H9 (cell line): ENCODE results near the gene ATXN10. TPM values are rescaled to one million over a fixed set of nuclear protein-coding genes. Genes with fewer than 3 reads are reported as not detected.

Experiments used
- DNase-seq: peaks from one replicate; pipeline ENCODE4 v3.0.0-alpha.2; 2017
- H2AFZ ChIP-seq: one replicate; pipeline ENCODE4 v1.6.1; 2013; ENCODE audit warnings: mild to moderate bottlenecking, low read length, control low read depth, moderate library complexity
- H2AK5ac ChIP-seq: 2 replicates; pipeline ENCODE4 v1.6.1; 2013; ENCODE audit warnings: low read length, control low read depth, mixed read lengths; ENCODE audit not compliant: insufficient read length
- H2BK120ac ChIP-seq: one replicate; pipeline ENCODE4 v1.6.1; 2013; ENCODE audit warnings: low read depth, mild to moderate bottlenecking, low read length, control low read depth, inconsistent platforms; ENCODE audit not compliant: poor library complexity, severe bottlenecking
- H2BK12ac ChIP-seq: 2 replicates; pipeline ENCODE4 v1.6.1; 2013; ENCODE audit warnings: low read length, control low read depth, mixed read lengths, low read depth; ENCODE audit not compliant: insufficient read length
- H2BK15ac ChIP-seq: 2 replicates; pipeline ENCODE4 v1.6.1; 2013; ENCODE audit warnings: low read depth, low read length, control low read depth
- H2BK20ac ChIP-seq: one replicate; pipeline ENCODE4 v1.6.1; 2013; ENCODE audit warnings: low read depth, mild to moderate bottlenecking, low read length, control low read depth, inconsistent platforms; ENCODE audit not compliant: poor library complexity, severe bottlenecking
- H2BK5ac ChIP-seq: 2 replicates; pipeline ENCODE4 v1.6.1; 2013; ENCODE audit warnings: low read length, control low read depth, mixed read lengths; ENCODE audit not compliant: insufficient read length
- H3K14ac ChIP-seq: 2 replicates; pipeline ENCODE4 v1.6.1; 2013; ENCODE audit warnings: low read length, control low read depth; ENCODE audit not compliant: insufficient read depth
- H3K18ac ChIP-seq: 2 replicates; pipeline ENCODE4 v1.6.1; 2013; ENCODE audit warnings: low read depth, mild to moderate bottlenecking, mixed read lengths, low read length, control low read depth; ENCODE audit not compliant: insufficient read length
- H3K23ac ChIP-seq: 2 replicates; pipeline ENCODE4 v1.6.1; 2013; ENCODE audit warnings: low read length, control low read depth, mixed read lengths, low read depth; ENCODE audit not compliant: insufficient read length
- H3K23me2 ChIP-seq: 2 replicates; pipeline ENCODE4 v1.6.1; 2013; ENCODE audit warnings: low read depth, mild to moderate bottlenecking, mixed read lengths, low read length, control low read depth; ENCODE audit not compliant: insufficient read length, poor library complexity, severe bottlenecking
- H3K27ac ChIP-seq: 2 replicates; pipeline ENCODE4 v1.5.1; 2013; ENCODE audit warnings: low read length, control low read depth, mixed read lengths, low read depth; ENCODE audit not compliant: insufficient read length
- H3K27me3 ChIP-seq: 2 replicates; pipeline ENCODE4 v1.6.1; 2013; ENCODE audit warnings: low read length, control low read depth, inconsistent platforms; ENCODE audit not compliant: insufficient read depth
- H3K4ac ChIP-seq: 2 replicates; pipeline ENCODE4 v1.6.1; 2013; ENCODE audit warnings: low read depth, mild to moderate bottlenecking, control low read depth, inconsistent platforms, low read length, moderate library complexity
- H3K4me1 ChIP-seq: 2 replicates; pipeline ENCODE4 v1.6.1; 2013; ENCODE audit warnings: low read length, control low read depth, inconsistent platforms; ENCODE audit not compliant: insufficient read depth
- H3K4me2 ChIP-seq: 2 replicates; pipeline ENCODE4 v1.6.1; 2013; ENCODE audit warnings: low read length, control low read depth, mixed read lengths; ENCODE audit not compliant: insufficient read length, insufficient read depth
- H3K56ac ChIP-seq: 2 replicates; pipeline ENCODE4 v1.6.1; 2013; ENCODE audit warnings: low read depth, mild to moderate bottlenecking, mixed read lengths, low read length, control low read depth; ENCODE audit not compliant: insufficient read length
- H3K79me1 ChIP-seq: 2 replicates; pipeline ENCODE4 v1.6.1; 2013; ENCODE audit warnings: low read depth, mild to moderate bottlenecking, moderate library complexity, low read length, control low read depth, inconsistent platforms; ENCODE audit not compliant: insufficient read depth, poor library complexity, severe bottlenecking
- H3K79me2 ChIP-seq: 2 replicates; pipeline ENCODE4 v1.6.1; 2013; ENCODE audit warnings: low read length, control low read depth, inconsistent platforms; ENCODE audit not compliant: insufficient read depth
- H3K9ac ChIP-seq: 2 replicates; pipeline ENCODE4 v1.6.1; 2013; ENCODE audit warnings: low read length, control low read depth, mixed read lengths; ENCODE audit not compliant: insufficient read length; ENCODE audit errors: extremely low read depth
- H3K9me3 ChIP-seq: one replicate; pipeline ENCODE4 v1.6.1; 2013; ENCODE audit warnings: low read depth, low read length, inconsistent platforms; ENCODE audit not compliant: control insufficient read depth
- H3T11ph ChIP-seq: one replicate; pipeline ENCODE4 v1.6.1; 2013; ENCODE audit warnings: mild to moderate bottlenecking, low read length, control low read depth, inconsistent platforms
- H4K20me1 ChIP-seq: one replicate; pipeline ENCODE4 v1.6.1; 2013; ENCODE audit not compliant: control insufficient read depth, insufficient read length, insufficient read depth
- H4K5ac ChIP-seq: 2 replicates; pipeline ENCODE4 v1.6.1; 2013; ENCODE audit warnings: low read depth, mild to moderate bottlenecking, mixed read lengths, low read length, control low read depth; ENCODE audit not compliant: insufficient read length
- H4K8ac ChIP-seq: replicated peaks from 2 replicates; pipeline ENCODE4 v1.6.1; 2013; ENCODE audit warnings: low read length, control low read depth, mixed read lengths, low read depth; ENCODE audit not compliant: insufficient read length
- H4K91ac ChIP-seq: 2 replicates; pipeline ENCODE4 v1.6.1; 2013; ENCODE audit warnings: low read depth, mild to moderate bottlenecking, moderate library complexity, mixed read lengths, low read length, control low read depth; ENCODE audit not compliant: insufficient read length
- H3K27ac Mint-ChIP-seq, 3 experiments: 2 replicates in 2 of 3; 3 replicates in 1 of 3; pipeline ENCODE4 v1.8.0; 2020 to 2021; ENCODE audit warnings: mixed read lengths in 3 of 3, mild to moderate bottlenecking in 1 of 3, moderate library complexity in 1 of 3
- H3K27me3 Mint-ChIP-seq: 2 replicates; pipeline ENCODE4 v1.8.0; 2021; ENCODE audit warnings: low read depth, mild to moderate bottlenecking, moderate library complexity, mixed read lengths
- H3K36me3 Mint-ChIP-seq, 3 experiments: 2 replicates in 2 of 3; 3 replicates in 1 of 3; pipeline ENCODE4 v1.8.0; 2020 to 2021; ENCODE audit warnings: low read depth in 3 of 3, mixed read lengths in 3 of 3; ENCODE audit not compliant: insufficient read depth in 1 of 3
- H3K4me1 Mint-ChIP-seq, 2 experiments: 2 replicates each; pipeline ENCODE4 v1.8.0; 2020; ENCODE audit warnings: mixed read lengths in 2 of 2
- H3K4me3 Mint-ChIP-seq, 2 experiments: 2 replicates in 1 of 2; 3 replicates in 1 of 2; pipeline ENCODE4 v1.8.0; 2020 to 2021; ENCODE audit warnings: mild to moderate bottlenecking in 2 of 2, mixed read lengths in 2 of 2, moderate library complexity in 1 of 2
- H3K9me3 Mint-ChIP-seq, 2 experiments: 2 replicates in 1 of 2; 3 replicates in 1 of 2; pipeline ENCODE4 v1.8.0; 2020; ENCODE audit warnings: mild to moderate bottlenecking in 2 of 2, mixed read lengths in 2 of 2, moderate library complexity in 1 of 2
- WGBS: extraction: QIAGEN DNeasy Blood & Tissue Kit; methylation state at CpG from one replicate; pipeline ENCODE4 v1.1.7; 2013; ENCODE audit warnings: missing lambda C conversion rate, low lambda C conversion rate, mixed read lengths; ENCODE audit not compliant: insufficient read length; ENCODE audit errors: extremely low coverage; 5-methylcytosine and 5-hydroxymethylcytosine counted together
- total RNA-seq: library from RNA; stranded (reverse); gene quantifications from 2 replicates; pipeline ENCODE4 v1.2.1, GENCODE V29; 2021
- TF ChIP-seq, protein P1 (sequence below): fragments of 200-600 bp; sonication (generic); conservative IDR thresholded peaks from 3 replicates; pipeline ENCODE4 v1.8.0; 2021; ENCODE audit warnings: antibody characterized with exemption, mild to moderate bottlenecking

The ATXN10 gene
- total RNA-seq, 1 experiment from 2014 or later = 210 TPM

DNA sequence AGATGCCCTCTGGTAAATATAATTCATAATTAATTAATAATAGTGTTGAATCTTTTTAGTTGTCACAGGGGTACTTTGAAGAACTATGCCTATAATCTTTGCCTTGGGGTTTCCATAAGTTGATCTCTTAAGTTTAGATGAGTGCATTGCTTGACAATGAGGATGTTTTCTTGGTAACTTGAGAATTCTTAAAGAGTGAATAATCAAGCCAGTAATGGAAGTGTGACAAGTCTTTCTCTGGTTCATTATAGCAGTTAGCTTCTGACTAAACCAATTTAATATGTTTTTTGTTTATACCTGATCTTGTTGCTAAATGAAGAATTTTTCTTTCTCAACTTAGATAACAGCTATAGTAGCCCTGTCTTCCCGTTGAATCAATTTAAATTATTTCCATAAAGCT is 46.2 kb downstream of the ATXN10 start:
- H2BK120ac ChIP-seq = no peak overlapping the region
- H3K27me3 ChIP-seq = no peaks in the 10 kb centered on the region
- no peak overlapping the region for H3K4ac ChIP-seq
- no peak overlapping the region for H3K4me2 ChIP-seq
- Mint-ChIP-seq H3K36me3 (peaks cover 9 to 37% (median 27%) of the 10 kb centered on the region in 3 experiments; a peak in 6 of 7 replicates), H3K4me3 (no peak overlapping the region), H3K9me3 (no peaks in the 10 kb centered on the region), H3K4me1 (no peaks in the 10 kb centered on the region), H3K27me3 (no peaks in the 10 kb centered on the region), H3K27ac (no peak overlapping the region)
- H3K79me2 ChIP-seq = 0 out of 2 replicates have a peak, but pooled peaks cover 1% of the 10 kb centered on the region
- no peak overlapping the region for H3K14ac ChIP-seq
- no peak overlapping the region for H3K23ac ChIP-seq
- TF ChIP-seq, protein P1, sequence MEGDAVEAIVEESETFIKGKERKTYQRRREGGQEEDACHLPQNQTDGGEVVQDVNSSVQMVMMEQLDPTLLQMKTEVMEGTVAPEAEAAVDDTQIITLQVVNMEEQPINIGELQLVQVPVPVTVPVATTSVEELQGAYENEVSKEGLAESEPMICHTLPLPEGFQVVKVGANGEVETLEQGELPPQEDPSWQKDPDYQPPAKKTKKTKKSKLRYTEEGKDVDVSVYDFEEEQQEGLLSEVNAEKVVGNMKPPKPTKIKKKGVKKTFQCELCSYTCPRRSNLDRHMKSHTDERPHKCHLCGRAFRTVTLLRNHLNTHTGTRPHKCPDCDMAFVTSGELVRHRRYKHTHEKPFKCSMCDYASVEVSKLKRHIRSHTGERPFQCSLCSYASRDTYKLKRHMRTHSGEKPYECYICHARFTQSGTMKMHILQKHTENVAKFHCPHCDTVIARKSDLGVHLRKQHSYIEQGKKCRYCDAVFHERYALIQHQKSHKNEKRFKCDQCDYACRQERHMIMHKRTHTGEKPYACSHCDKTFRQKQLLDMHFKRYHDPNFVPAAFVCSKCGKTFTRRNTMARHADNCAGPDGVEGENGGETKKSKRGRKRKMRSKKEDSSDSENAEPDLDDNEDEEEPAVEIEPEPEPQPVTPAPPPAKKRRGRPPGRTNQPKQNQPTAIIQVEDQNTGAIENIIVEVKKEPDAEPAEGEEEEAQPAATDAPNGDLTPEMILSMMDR = no peak
- H4K8ac ChIP-seq = no peak overlapping the region
- no peak overlapping the region for H2BK5ac ChIP-seq
- DNase-seq = no peak
- no peak overlapping the region for H2AK5ac ChIP-seq
- no peak overlapping the region for H4K91ac ChIP-seq
- H2BK12ac ChIP-seq = no peak overlapping the region
- no peak overlapping the region for H2AFZ ChIP-seq
- no peaks in the 10 kb centered on the region for H3K9me3 ChIP-seq
- H3K9ac ChIP-seq = no peak overlapping the region
- H2BK15ac ChIP-seq = no peak overlapping the region
- no peak overlapping the region for H2BK20ac ChIP-seq
- H4K20me1 ChIP-seq = no peaks in the 10 kb centered on the region
- H3K56ac ChIP-seq = no peak overlapping the region
- H3K79me1 ChIP-seq = peaks cover 6% of the 10 kb centered on the region
- H4K5ac ChIP-seq = no peak overlapping the region
- no peak overlapping the region for H3K27ac ChIP-seq
- no peaks in the 10 kb centered on the region for H3K23me2 ChIP-seq
- no CpG with 5 or more reads among the region's 1 CpG for WGBS
- no peak overlapping the region for H3T11ph ChIP-seq
- H3K18ac ChIP-seq = no peak overlapping the region
- H3K4me1 ChIP-seq = no peaks in the 10 kb centered on the region
